ENCODE measurements around the gene TMEM272. TPM values are rescaled to one million over a fixed set of nuclear protein-coding genes. Genes with fewer than 3 reads are reported as not detected.

TMEM272 gene
- total RNA-seq, 1 donor from 2014 or later = not detected

DNA sequence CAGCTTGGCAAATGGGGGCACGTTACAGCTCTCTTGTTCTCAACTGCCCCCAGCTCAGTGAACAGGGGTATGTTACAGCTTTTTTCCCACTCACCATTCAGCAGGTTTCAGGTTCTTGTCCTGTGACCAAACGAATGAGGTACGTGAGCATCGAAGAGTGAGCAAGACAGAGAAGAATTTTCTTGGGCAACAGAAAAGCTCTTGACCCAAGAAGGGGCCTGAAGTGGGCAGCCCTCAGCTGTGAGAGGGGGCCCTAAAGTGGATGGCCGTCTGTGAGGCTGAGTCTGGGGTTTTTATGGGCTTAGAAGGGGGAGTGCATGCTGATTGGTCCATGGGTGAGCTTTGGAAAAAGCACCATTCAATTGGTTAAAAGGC is 38.2 kb upstream of the TMEM272 start:
- Mint-ChIP-seq H3K27ac (no peak overlapping the region), H3K36me3 (ENCODE audit: low read depth) (no peaks in the 10 kb centered on the region), H3K27me3 (no peaks in the 10 kb centered on the region), H3K9me3 (peaks cover 15% of the 10 kb centered on the region), H3K4me3 (no peak overlapping the region), H3K4me1 (no peaks in the 10 kb centered on the region)
- CTCF ChIA-PET = no interaction called here
- DNase-seq (no peak), ATAC-seq (ENCODE audit: low read depth) (no peak)
- TF ChIP-seq, protein P1, sequence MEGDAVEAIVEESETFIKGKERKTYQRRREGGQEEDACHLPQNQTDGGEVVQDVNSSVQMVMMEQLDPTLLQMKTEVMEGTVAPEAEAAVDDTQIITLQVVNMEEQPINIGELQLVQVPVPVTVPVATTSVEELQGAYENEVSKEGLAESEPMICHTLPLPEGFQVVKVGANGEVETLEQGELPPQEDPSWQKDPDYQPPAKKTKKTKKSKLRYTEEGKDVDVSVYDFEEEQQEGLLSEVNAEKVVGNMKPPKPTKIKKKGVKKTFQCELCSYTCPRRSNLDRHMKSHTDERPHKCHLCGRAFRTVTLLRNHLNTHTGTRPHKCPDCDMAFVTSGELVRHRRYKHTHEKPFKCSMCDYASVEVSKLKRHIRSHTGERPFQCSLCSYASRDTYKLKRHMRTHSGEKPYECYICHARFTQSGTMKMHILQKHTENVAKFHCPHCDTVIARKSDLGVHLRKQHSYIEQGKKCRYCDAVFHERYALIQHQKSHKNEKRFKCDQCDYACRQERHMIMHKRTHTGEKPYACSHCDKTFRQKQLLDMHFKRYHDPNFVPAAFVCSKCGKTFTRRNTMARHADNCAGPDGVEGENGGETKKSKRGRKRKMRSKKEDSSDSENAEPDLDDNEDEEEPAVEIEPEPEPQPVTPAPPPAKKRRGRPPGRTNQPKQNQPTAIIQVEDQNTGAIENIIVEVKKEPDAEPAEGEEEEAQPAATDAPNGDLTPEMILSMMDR (IDR thresholded peaks at IDR 0.05) = no peak
- intact Hi-C loops (cut with micrococcal nuclease) = no loop called here
- POLR2A ChIA-PET = no interaction called here

DNA sequence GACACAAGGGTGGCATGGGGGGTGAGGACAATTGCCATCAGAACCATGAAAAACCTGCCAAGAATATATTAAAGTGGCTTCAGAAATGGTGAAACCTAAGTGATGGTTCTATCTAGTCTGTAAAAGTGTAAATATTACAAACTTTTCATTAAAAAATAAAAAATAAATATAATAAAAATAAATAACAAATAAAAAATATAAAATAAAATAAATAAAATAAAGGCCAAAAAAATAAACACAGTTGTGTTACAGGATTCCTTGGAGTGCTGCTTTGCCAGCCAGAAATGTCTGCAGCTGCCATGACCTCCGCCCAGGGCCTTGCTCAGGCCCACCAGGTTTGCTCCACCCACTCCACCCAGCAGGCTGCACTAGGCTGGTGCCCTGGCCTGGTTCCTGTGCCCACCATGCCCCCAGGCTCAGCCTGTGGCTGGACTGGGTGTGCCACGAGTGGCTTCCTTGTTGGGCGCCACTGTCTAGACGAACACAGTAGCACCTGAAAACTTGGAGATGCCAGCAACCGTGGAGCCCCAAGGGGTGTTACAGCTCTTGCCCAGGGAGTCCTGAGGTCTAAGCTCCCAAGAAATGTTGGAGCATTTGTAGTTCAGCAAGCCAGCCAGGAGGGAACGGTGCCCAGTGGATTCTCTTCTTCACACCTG is 37.7 kb upstream of the TMEM272 start:
- intact Hi-C loops (cut with micrococcal nuclease) = no loop called here
- H3K27ac Mint-ChIP-seq = no peak overlapping the region

DNA sequence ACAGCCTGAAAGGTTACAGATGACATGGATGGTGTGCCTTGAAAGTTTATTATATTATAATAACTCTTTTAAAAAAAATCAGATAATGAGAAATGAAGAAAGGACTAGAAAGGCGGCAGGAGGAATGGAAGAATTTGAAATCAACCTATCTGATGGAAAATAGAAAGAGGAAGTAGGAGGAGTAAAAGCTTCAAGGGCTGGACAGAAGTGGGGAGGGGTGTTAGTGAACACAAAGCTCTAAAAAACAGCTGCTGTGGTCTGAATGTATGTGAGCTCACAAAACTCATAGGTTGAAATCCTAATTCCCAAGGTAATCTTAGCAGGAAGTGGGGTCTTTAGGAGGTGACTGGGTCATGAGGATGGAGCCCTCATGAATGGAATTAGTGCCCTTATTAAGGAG is 36.3 kb upstream of the TMEM272 start:
- peaks cover 15% of the 10 kb centered on the region for H3K9me3 Mint-ChIP-seq
- no peak overlapping the region for H3K27ac Mint-ChIP-seq
- TF ChIP-seq, protein P1 (IDR thresholded peaks at IDR 0.05) = no peak
- ATAC-seq (ENCODE audit: low read depth) = no peak
- ChIA-PET POLR2A (no interaction called here), CTCF (no interaction called here)
- H3K4me3 Mint-ChIP-seq = no peak overlapping the region
- no peaks in the 10 kb centered on the region for H3K36me3 Mint-ChIP-seq (ENCODE audit: low read depth)
- intact Hi-C loops (cut with micrococcal nuclease) = no loop called here
- no peaks in the 10 kb centered on the region for H3K27me3 Mint-ChIP-seq
- DNase-seq = no peak
- no peaks in the 10 kb centered on the region for H3K4me1 Mint-ChIP-seq

More for the DNA sequence above, 37.7 kb upstream of the TMEM272 start:
- TF ChIP-seq, protein P1 (IDR thresholded peaks at IDR 0.05) = no peak
- Mint-ChIP-seq H3K36me3 (ENCODE audit: low read depth) (no peaks in the 10 kb centered on the region), H3K27me3 (no peaks in the 10 kb centered on the region), H3K4me3 (no peak overlapping the region), H3K4me1 (no peaks in the 10 kb centered on the region), H3K9me3 (peaks cover 15% of the 10 kb centered on the region)
- DNase-seq (no peak), ATAC-seq (ENCODE audit: low read depth) (no peak)
- POLR2A ChIA-PET = no interaction called here
- CTCF ChIA-PET = no interaction called here

DNA sequence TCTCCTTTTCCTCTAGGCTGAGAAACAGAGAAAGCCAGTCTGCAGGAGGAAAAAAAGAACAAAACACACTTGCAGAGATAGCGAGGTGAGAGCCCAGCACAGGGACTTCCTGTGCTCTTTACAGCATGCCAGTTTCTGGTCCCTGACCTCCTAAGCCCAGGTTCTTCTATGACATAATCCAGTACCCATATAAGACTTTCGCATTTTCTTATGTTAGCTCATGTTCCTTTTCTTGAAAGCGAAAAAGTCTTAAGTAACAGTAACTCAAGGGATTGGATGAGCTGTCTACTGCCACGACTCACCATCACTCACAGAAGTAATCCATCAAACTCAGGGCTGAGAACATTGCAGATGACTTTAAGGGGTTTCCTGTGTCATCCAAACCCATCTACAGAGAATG is 34.2 kb upstream of the TMEM272 start:
- H3K27me3 Mint-ChIP-seq = peaks cover 4% of the 10 kb centered on the region
- peaks cover 10% of the 10 kb centered on the region for H3K9me3 Mint-ChIP-seq
- CTCF ChIA-PET = no interaction called here
- DNase-seq (no peak), ATAC-seq (ENCODE audit: low read depth) (no peak)
- POLR2A ChIA-PET = no interaction called here
- H3K4me3 Mint-ChIP-seq = no peak overlapping the region
- no peaks in the 10 kb centered on the region for H3K4me1 Mint-ChIP-seq
- TF ChIP-seq, protein P1 (IDR thresholded peaks at IDR 0.05) = no peak
- H3K27ac Mint-ChIP-seq = no peak overlapping the region
- no peaks in the 10 kb centered on the region for H3K36me3 Mint-ChIP-seq (ENCODE audit: low read depth)
- intact Hi-C loops (cut with micrococcal nuclease) = no loop called here

DNA sequence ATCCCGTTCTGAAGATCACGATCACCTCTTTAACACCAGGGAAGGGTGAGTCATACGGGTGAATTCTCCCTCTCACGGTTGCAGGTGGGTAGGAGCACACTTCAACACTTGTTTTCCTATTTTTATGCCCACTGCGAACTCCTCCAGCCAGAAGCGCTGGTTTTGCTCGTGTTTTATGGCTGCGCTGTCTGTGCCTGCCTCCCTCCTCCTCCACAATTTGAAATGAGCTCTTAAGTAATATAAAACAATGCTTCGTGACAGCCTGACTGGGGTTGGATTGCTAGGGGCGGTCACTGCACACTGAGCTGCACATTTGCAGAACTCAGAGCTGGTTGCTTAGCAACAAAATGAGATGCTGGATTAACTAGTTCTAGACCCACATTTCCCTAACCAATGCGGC is 29.7 kb upstream of the TMEM272 start:
- TF ChIP-seq, protein P1 (IDR thresholded peaks at IDR 0.05) = no peak
- Mint-ChIP-seq H3K4me3 (no peak overlapping the region), H3K36me3 (ENCODE audit: low read depth) (no peaks in the 10 kb centered on the region), H3K27ac (no peak overlapping the region), H3K4me1 (no peaks in the 10 kb centered on the region), H3K27me3 (peaks cover 4% of the 10 kb centered on the region), H3K9me3 (no peaks in the 10 kb centered on the region)
- POLR2A ChIA-PET = no interaction called here
- no peak for ATAC-seq (ENCODE audit: low read depth)
- no peak for DNase-seq
- intact Hi-C loops (cut with micrococcal nuclease) = no loop called here
- CTCF ChIA-PET = interaction anchor here (0.6 kb wide), 1 partner anchor 465 kb away, joined by 3 read pairs; no protein-coding TSS in a partner anchor

Measured in activated B cell treated with CpG ODN at 0.5 μM for 24 hours (primary cell).